Astrocyte (in vitro differentiated cells and primary cell): ENCODE data around the gene LIMA1. TPM values are rescaled to one million over a fixed set of nuclear protein-coding genes. Genes with fewer than 3 reads are reported as not detected.

Experiments
- DNase-seq: peaks from one replicate; pipeline ENCODE4 v3.0.0-alpha.2; 2010; ENCODE audit warnings: low read depth
- FAIRE-seq: peaks from 2 replicates; lab custom pipeline; 2011; peaks lifted over from hg19 to GRCh38; lab: Jason Lieb, UNC
- H2AFZ ChIP-seq: 2 replicates; pipeline ENCODE4 v1.6.0; 2012; ENCODE audit warnings: low read depth, low read length, inconsistent platforms
- H3K27ac ChIP-seq: 2 replicates; pipeline ENCODE4 v1.5.1; 2011; ENCODE audit warnings: low read depth, low read length, inconsistent platforms
- H3K27me3 ChIP-seq: 2 replicates; pipeline ENCODE4 v1.6.0; 2011; ENCODE audit warnings: low read length, inconsistent platforms; ENCODE audit not compliant: insufficient read depth
- H3K36me3 ChIP-seq: 2 replicates; pipeline ENCODE4 v1.5.1; 2011; ENCODE audit warnings: low read length, inconsistent platforms; ENCODE audit not compliant: insufficient read depth
- H3K4me1 ChIP-seq: 2 replicates; pipeline ENCODE4 v1.5.1; 2011; ENCODE audit warnings: low read length, inconsistent platforms; ENCODE audit not compliant: insufficient read depth
- H3K4me2 ChIP-seq: 2 replicates; pipeline ENCODE4 v1.6.0; 2012; ENCODE audit warnings: low read length, inconsistent platforms
- H3K4me3 ChIP-seq: 2 replicates; pipeline ENCODE4 v1.5.1; 2011; ENCODE audit warnings: low read depth, mild to moderate bottlenecking, low read length, inconsistent platforms; ENCODE audit not compliant: insufficient read depth
- H3K79me2 ChIP-seq: 2 replicates; pipeline ENCODE4 v1.6.0; 2012; ENCODE audit warnings: mild to moderate bottlenecking, low read length, inconsistent platforms; ENCODE audit not compliant: insufficient read depth
- H3K9ac ChIP-seq: 2 replicates; pipeline ENCODE4 v1.6.0; 2012; ENCODE audit warnings: mild to moderate bottlenecking, low read length, inconsistent platforms
- H3K9me3 ChIP-seq: 2 replicates; pipeline ENCODE4 v1.5.1; 2012; ENCODE audit warnings: low read depth, mild to moderate bottlenecking, low read length, inconsistent platforms; ENCODE audit not compliant: insufficient read depth
- H4K20me1 ChIP-seq: 2 replicates; pipeline ENCODE4 v1.6.0; 2012; ENCODE audit warnings: low read length, inconsistent platforms; ENCODE audit not compliant: insufficient read depth
- H3K27ac Mint-ChIP-seq: one replicate; pipeline ENCODE4 v1.8.0; 2021; ENCODE audit warnings: mild to moderate bottlenecking, mixed read lengths; ENCODE audit not compliant: unreplicated experiment
- H3K27me3 Mint-ChIP-seq: one replicate; pipeline ENCODE4 v1.8.0; 2021; ENCODE audit warnings: low read depth, mixed read lengths; ENCODE audit not compliant: unreplicated experiment
- H3K36me3 Mint-ChIP-seq: one replicate; pipeline ENCODE4 v1.8.0; 2021; ENCODE audit warnings: low read depth, mixed read lengths; ENCODE audit not compliant: unreplicated experiment
- H3K4me1 Mint-ChIP-seq: one replicate; pipeline ENCODE4 v1.8.0; 2021; ENCODE audit warnings: low read depth, mixed read lengths; ENCODE audit not compliant: unreplicated experiment
- H3K4me3 Mint-ChIP-seq: one replicate; pipeline ENCODE4 v1.8.0; 2021; ENCODE audit warnings: mild to moderate bottlenecking, moderate library complexity, mixed read lengths; ENCODE audit not compliant: unreplicated experiment
- H3K9me3 Mint-ChIP-seq: one replicate; pipeline ENCODE4 v1.8.0; 2021; ENCODE audit warnings: mild to moderate bottlenecking, mixed read lengths; ENCODE audit not compliant: unreplicated experiment
- CTCF ChIP-seq: IDR thresholded peaks from 2 replicates; pipeline ENCODE4 v1.5.1; 2011; ENCODE audit warnings: low read depth, mild to moderate bottlenecking, inconsistent platforms, low read length, moderate library complexity; ENCODE audit not compliant: insufficient read depth
- EZH2 ChIP-seq: IDR thresholded peaks from 2 replicates; pipeline ENCODE4 v1.6.1; 2012; ENCODE audit warnings: mild to moderate bottlenecking, low read length, inconsistent platforms; ENCODE audit not compliant: insufficient read depth
- total RNA-seq: library from RNA; stranded (reverse); gene quantifications from 2 replicates; pipeline ENCODE4 v1.2.1, GENCODE V29; 2021

Gene LIMA1
- total RNA-seq, 1 donor from 2014 or later = 173 TPM

GRCh38 chr12:50297027-50297426 is 13.7 kb upstream of the LIMA1 start:
- no peak overlapping the region for H3K27ac ChIP-seq
- no peaks in the 10 kb centered on the region for H3K36me3 ChIP-seq
- Mint-ChIP-seq H3K27ac (no peak overlapping the region), H3K4me1 (no peaks in the 10 kb centered on the region), H3K36me3 (peaks cover 3% of the 10 kb centered on the region), H3K9me3 (no peaks in the 10 kb centered on the region), H3K27me3 (no peaks in the 10 kb centered on the region), H3K4me3 (no peak overlapping the region)
- H3K4me1 ChIP-seq = no peaks in the 10 kb centered on the region
- H3K79me2 ChIP-seq = no peaks in the 10 kb centered on the region
- H3K4me2 ChIP-seq = no peak overlapping the region
- DNase-seq = no peak
- no peaks in the 10 kb centered on the region for H4K20me1 ChIP-seq
- no peak overlapping the region for H3K4me3 ChIP-seq
- no peak overlapping the region for H3K9ac ChIP-seq
- no peak overlapping the region for H2AFZ ChIP-seq
- no peak for FAIRE-seq
- H3K27me3 ChIP-seq = no peaks in the 10 kb centered on the region
- H3K9me3 ChIP-seq = no peaks in the 10 kb centered on the region
- TF ChIP-seq CTCF = no peak
- TF ChIP-seq EZH2 = no peak

GRCh38 chr12:50296554-50296953 is 13.2 kb upstream of the LIMA1 start:
- no peaks in the 10 kb centered on the region for H3K4me1 Mint-ChIP-seq
- DNase-seq = no peak

More at GRCh38 chr12:50296554-50296953, 13.2 kb upstream of the LIMA1 start:
- H3K36me3 ChIP-seq = no peaks in the 10 kb centered on the region
- Mint-ChIP-seq H3K4me3 (no peak overlapping the region), H3K9me3 (no peaks in the 10 kb centered on the region), H3K27me3 (no peaks in the 10 kb centered on the region), H3K27ac (no peak overlapping the region), H3K36me3 (peaks cover 6% of the 10 kb centered on the region)
- FAIRE-seq = no peak
- H3K4me3 ChIP-seq = no peak overlapping the region
- no peak overlapping the region for H2AFZ ChIP-seq
- H3K4me1 ChIP-seq = no peaks in the 10 kb centered on the region
- TF ChIP-seq EZH2 (no peak), CTCF (no peak)
- no peaks in the 10 kb centered on the region for H3K27me3 ChIP-seq
- no peak overlapping the region for H3K4me2 ChIP-seq
- H3K27ac ChIP-seq = no peak overlapping the region
- no peaks in the 10 kb centered on the region for H3K9me3 ChIP-seq
- H4K20me1 ChIP-seq = no peaks in the 10 kb centered on the region
- H3K79me2 ChIP-seq = no peaks in the 10 kb centered on the region
- no peak overlapping the region for H3K9ac ChIP-seq
